Measurements from ENCODE around the gene TUBB1.

The TUBB1 gene

DNA sequence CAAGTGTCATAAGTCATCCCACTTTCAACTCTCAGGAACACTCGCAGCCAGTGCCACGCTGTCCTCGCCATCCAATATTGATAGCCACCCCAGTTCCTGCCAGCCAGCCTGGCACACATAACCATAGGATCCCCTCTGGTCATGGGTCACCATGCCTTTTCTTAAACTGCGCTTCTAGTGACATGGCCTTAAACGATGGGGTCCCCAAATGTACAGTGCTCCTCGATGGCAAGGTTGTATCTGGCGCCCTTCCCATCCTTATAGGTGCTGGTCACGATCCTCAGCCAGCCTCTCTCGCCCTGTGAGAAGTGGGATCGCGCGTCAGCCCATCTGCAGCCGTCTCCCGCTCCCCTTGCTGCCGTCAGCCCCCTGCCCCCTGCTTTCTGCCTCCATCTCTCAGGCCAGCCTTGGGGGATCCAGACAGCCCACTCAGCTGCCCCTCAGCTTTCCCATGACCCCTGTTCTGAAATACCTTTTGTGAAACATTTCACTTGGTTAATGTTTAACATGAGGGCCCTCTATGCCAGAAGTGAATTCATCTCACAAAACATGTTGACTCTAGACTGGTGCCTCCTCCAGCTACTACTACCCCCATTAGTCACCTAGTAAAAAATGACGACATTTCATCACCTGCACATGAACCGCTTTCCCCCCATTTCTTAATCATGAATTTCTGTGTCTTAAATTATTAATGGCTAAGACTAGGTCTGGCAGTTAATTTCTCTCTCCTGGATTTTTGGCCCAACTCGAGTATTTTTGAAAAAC, 23.6 kb upstream of the TUBB1 start:
- H3K4me3 ChIP-seq (replicated peaks; ENCODE audit: low read depth, low read length), result no peak overlapping the region
- TF ChIP-seq, protein P1, sequence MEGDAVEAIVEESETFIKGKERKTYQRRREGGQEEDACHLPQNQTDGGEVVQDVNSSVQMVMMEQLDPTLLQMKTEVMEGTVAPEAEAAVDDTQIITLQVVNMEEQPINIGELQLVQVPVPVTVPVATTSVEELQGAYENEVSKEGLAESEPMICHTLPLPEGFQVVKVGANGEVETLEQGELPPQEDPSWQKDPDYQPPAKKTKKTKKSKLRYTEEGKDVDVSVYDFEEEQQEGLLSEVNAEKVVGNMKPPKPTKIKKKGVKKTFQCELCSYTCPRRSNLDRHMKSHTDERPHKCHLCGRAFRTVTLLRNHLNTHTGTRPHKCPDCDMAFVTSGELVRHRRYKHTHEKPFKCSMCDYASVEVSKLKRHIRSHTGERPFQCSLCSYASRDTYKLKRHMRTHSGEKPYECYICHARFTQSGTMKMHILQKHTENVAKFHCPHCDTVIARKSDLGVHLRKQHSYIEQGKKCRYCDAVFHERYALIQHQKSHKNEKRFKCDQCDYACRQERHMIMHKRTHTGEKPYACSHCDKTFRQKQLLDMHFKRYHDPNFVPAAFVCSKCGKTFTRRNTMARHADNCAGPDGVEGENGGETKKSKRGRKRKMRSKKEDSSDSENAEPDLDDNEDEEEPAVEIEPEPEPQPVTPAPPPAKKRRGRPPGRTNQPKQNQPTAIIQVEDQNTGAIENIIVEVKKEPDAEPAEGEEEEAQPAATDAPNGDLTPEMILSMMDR (IDR thresholded peaks at IDR 0.05; ENCODE audit: low read depth, low read length, missing control alignments), result no peak
- DNase-seq (ENCODE audit: extremely low read depth, low read depth), result no peak

DNA sequence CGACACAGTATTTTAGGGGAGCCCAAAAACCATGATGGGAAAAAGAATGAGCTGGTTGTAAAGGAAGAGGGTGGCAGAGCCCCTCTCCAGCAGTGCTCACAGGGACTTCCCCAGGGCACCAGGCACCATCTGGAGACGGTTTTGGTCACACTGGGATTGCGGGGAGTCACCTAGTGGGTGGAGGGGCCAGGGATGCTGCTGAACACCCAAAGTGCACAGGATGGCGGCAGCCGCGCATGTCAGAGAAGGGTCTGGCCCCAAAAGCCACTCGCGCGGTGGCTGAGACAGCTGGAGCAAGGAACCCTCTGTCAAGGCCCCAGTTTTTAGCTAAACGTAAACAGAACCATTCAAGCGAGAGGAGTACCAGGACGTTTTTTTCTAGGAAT, 23.0 kb upstream of the TUBB1 start:
- TF ChIP-seq, protein P1 (IDR thresholded peaks at IDR 0.05; ENCODE audit: low read depth, low read length, missing control alignments), result no peak
- DNase-seq (ENCODE audit: extremely low read depth, low read depth), result no peak
- H3K4me3 ChIP-seq (replicated peaks; ENCODE audit: low read depth, low read length), result no peak overlapping the region

DNA sequence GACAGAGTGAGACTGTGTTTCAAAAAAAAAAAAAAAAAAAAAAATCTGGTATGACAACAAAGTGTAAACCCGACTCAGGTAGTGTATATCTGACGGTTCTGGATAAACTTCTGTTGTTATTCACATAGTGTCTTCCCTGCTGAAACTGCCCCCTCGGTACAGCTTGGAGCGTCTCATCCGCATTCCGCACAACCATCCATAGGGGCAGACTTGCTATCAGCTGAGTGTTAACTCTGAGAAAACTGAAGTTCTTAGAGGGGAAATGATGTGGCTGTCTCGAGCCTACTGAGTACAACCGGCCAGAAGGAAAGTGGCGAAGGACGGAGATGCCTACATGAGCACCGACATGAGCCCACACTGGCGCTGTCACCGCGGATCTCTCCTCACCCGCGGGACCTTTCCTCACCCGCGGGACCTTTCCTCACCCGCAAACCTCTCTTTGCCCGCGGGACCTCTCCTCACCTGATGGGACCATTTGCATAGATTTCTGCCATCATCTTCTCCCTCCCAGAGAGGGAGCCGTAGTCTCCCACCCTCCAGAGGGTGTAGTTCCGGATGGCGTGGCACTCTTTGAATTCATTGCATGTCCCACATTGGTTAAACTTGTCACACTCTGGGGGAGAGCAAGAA, 22.0 kb upstream of the TUBB1 start:
- H3K4me3 ChIP-seq (replicated peaks; ENCODE audit: low read depth, low read length), result no peak overlapping the region
- TF ChIP-seq, protein P1 (IDR thresholded peaks at IDR 0.05; ENCODE audit: low read depth, low read length, missing control alignments), result no peak
- DNase-seq (ENCODE audit: extremely low read depth, low read depth), result no peak

DNA sequence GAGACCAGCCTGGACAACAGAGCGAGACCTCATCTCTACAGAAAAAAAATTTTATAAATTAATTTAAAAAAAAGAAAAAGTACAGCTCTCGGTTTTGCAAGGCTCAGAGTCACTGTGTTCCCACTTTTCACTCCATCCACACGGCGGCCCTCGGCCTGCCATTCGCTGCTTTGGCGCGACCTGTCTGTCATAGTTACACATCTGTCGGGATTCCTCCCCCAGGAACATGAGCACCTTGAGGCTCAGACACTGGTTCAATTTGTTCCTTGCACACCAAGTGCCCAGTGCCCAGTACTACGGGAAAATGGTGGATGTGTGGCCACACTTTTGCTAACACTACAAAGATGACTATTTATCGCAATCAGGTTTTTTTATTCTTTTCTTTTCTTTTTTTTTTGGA, 20.6 kb upstream of the TUBB1 start:
- no peak overlapping the region for H3K4me3 ChIP-seq (replicated peaks; ENCODE audit: low read depth, low read length)
- DNase-seq (ENCODE audit: extremely low read depth, low read depth), result no peak
- TF ChIP-seq, protein P1 (IDR thresholded peaks at IDR 0.05; ENCODE audit: low read depth, low read length, missing control alignments), result no peak

DNA sequence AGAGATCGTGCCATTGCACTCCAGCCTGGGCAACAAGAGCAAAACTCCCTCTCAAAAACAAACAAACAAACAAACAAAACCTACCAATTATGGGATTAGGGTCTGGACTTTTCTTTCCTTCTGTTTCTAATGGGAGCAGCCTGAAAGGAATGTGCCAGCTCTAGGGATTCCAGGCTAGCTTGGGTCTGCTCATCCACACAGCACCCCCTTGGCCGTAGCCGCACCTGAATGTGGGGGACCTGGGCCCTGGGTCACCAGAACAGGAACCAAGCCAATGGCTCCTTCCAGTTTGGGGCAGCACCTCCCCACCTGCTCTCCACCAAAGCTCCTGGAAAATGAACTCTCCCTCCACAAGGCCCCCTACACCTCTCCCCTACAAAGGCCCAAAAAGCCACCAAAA, 18.9 kb upstream of the TUBB1 start:
- no peak overlapping the region for H3K4me3 ChIP-seq (replicated peaks; ENCODE audit: low read depth, low read length)
- TF ChIP-seq, protein P1 (IDR thresholded peaks at IDR 0.05; ENCODE audit: low read depth, low read length, missing control alignments), result no peak
- DNase-seq (ENCODE audit: extremely low read depth, low read depth), result no peak

DNA sequence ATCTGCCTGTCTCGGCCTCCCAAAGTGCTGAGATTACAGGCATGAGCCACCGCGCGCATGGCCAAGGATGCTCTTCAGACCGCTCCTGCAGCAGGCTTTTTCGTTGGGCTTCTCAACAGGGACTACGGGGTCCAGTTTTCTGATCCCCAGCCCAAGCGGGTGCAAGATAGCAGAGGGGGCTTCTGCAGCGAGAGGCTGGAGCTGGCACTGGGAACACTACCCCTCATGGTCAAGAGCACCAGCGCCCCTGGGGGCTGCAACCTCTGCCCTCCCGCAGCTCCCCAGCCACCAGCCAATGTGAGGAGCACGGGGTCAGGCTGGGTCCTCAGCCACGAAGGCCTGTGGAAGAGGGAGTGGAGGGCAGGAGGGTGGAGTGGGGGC, 18.2 kb upstream of the TUBB1 start:
- TF ChIP-seq, protein P1 (IDR thresholded peaks at IDR 0.05; ENCODE audit: low read depth, low read length, missing control alignments), result no peak
- DNase-seq (ENCODE audit: extremely low read depth, low read depth), result no peak
- H3K4me3 ChIP-seq (replicated peaks; ENCODE audit: low read depth, low read length), result no peak overlapping the region
